Germinal center (tissue), 1 donor: ENCODE data around the gene BORCS6.
A peak's percentile ranks its signal among the peaks of the same experiment; 100 is the strongest.

ENCODE experiments used
- DNase-seq: peaks from one replicate; pipeline ENCODE4 v3.0.0; 2012; ENCODE audit warnings: mixed read lengths, low spot score

Gene BORCS6

GRCh38 chr17:8154608-8155155, 35.3 kb downstream of the BORCS6 start:
- DNase-seq: no peak

- DNase-seq: peak; percentile 69
Observed at GRCh38 chr17:8153957-8154607, 35.9 kb downstream of the BORCS6 start.

- DNase-seq: no peak
Observed at GRCh38 chr17:8153525-8153956, 36.4 kb downstream of the BORCS6 start.

GRCh38 chr17:8153031-8153451, 36.9 kb downstream of the BORCS6 start:
- DNase-seq: no peak

GRCh38 chr17:8152112-8152775, 37.7 kb downstream of the BORCS6 start, which contains the start of gene PER1:
Gene PER1 (minus strand): TSS chr17:8152404. CDS start chr17:8150706, 1,698 bp downstream.
- peak; percentile 90 for DNase-seq

- DNase-seq: peak; percentile 33
Observed at GRCh38 chr17:8151641-8152111, 38.3 kb downstream of the BORCS6 start.

GRCh38 chr17:8151120-8151640, 38.8 kb downstream of the BORCS6 start:
- DNase-seq: peak; percentile 85

GRCh38 chr17:8150194-8151119, 39.5 kb downstream of the BORCS6 start:
- DNase-seq: no peak

GRCh38 chr17:8149419-8150193, 40.4 kb downstream of the BORCS6 start:
- DNase-seq: no peak

- no peak for DNase-seq
Observed at GRCh38 chr17:8148560-8148959, 41.4 kb downstream of the BORCS6 start.

- DNase-seq: no peak
Observed at GRCh38 chr17:8147805-8148404, 42.1 kb downstream of the BORCS6 start.

- DNase-seq: no peak
Observed at GRCh38 chr17:8147141-8147804, 42.7 kb downstream of the BORCS6 start.

GRCh38 chr17:8146381-8147140, 43.4 kb downstream of the BORCS6 start:
- DNase-seq: no peak

- no peak for DNase-seq
Observed at GRCh38 chr17:8145811-8146210, 44.2 kb downstream of the BORCS6 start.

GRCh38 chr17:8144401-8145231, 45.4 kb downstream of the BORCS6 start:
- DNase-seq: no peak

GRCh38 chr17:8143581-8144400, 46.2 kb downstream of the BORCS6 start:
- DNase-seq: no peak

- no peak for DNase-seq
Observed at GRCh38 chr17:8142887-8143580, 46.9 kb downstream of the BORCS6 start.
